Activated T-helper 9 cell treated with anti-CD3 and anti-CD28 coated beads, Interleukin-2, amount 50 U/mL, for 16 hours (primary cell): ENCODE results near the gene TRIM2.

ENCODE experiments used
- DNase-seq: peaks from one replicate; pipeline ENCODE4 v3.0.0-alpha.2; 2020; ENCODE audit warnings: low read depth

TRIM2 gene

DNA sequence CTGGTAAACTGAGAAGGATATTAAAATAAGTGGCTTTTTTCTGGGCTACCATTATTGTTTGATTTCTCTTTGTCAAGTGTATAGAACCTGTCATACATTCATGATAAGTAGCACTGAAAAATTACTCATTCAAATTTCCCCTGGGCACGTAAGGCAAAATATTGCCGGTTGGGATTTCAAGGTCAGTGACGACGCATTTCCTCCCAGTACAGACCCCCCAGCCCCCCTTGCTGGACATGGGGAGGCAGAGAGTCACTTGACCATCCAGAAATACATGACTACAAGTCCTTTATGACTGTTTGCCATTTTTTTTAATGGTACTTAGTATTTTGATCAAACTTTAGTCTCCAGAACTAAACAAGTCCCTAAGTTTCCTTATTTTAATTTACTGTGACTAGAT lies 133.4 kb downstream of the TRIM2 start:
- no peak for DNase-seq

- DNase-seq: no peak
Measured at GRCh38 chr4:153341575-153342090, 137.4 kb downstream of the TRIM2 start.

GRCh38 chr4:153342751-153343552 lies 138.7 kb downstream of the TRIM2 start:
- no peak for DNase-seq

DNA sequence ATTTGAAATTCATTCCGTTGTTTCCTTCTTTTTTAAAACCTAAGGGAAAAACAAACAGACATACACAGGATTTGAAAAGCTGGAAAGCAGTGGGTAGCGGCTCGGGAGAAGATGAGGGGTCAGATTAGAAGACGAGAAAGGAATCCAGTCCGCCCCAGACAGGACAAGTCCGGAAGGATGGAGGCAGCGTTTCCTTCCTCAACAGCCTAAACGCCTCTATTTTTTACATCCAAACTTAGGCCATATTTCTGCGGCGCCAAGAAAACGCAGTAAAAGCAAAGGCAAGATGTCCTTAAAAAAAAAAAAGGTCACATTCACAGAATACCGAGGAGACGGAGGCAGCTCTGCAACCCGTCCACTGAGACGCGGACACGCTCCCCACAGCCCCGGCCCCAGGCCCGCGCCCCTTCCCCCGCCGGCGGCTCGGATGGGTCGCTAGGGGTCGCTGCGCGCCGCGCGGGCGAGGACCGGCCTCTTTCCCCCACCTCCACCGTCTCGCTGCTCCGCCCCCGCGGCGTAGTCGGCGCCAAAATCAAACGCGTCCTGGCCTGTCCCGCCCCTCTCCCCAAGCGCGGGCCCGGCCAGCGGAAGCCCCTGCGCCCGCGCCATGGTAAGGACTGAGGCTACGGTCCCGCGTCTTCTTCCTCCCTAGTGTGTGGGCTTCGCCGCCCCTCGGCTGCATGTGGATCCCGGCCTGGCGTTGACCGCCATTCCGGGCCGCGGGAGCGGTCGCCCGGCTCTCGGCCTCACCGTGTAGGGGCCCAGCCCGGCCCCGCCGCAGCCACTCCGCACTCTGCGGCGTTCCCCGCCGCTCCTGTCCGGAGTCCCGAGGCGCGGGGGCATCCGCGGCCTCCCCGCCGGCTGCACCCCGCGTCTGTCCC lies 140.1 kb downstream of the TRIM2 start, which contains the start of gene MND1:
Gene MND1, plus strand, starts transcription at position 558 of the 881 bp plus-strand sequence. Its CDS starts 50 bp downstream, at position 608.
- DNase-seq: peak; percentile 86

DNA sequence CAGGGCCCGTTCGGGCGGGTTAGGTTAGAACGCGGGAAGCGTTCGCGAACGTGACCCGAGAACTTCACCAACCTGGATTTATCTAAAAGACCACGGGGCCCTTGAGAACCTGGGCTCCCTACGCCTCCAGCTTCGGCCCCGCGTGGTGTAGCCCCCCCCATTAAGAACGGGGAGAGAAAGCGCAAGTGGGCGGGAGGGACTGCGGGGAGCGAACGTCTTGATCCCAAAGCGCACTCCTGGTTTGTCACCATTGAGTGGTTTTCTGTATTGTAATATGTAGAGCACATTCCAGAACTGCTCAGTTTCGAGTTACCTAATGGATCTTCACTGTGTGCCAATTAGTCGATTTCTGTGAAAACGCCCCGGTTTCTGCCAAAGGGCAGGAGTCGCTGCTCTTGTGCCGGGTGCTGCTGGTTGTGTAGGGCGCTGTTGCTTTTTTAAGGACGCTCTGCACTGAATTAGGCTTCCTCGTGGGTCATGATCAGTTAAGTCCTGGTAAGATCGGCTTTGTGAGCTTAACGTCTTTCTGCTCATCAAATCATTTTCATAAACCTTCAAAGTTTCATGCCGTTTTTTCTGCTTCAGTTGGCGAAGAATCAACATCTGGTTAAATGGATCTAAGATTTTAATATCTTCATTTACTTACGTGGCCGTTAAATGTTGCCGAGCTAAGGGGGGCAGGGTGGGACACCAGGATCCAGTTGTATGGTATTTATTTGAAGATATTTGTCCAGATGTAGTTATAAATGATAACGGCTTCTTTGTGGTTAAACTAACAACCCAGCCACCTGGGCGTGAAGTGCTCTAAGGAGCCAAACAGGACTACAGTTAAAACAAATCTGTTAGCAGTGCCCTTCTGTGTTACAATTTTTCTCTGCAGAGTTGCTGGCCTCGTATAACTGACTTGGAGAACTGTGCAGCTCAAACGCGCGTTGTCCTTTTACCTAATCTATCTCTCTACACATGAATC lies 141.1 kb downstream of the TRIM2 start:
- DNase-seq: peak; percentile 15

GRCh38 chr4:153346031-153346430 lies 141.8 kb downstream of the TRIM2 start:
- no peak for DNase-seq

DNA sequence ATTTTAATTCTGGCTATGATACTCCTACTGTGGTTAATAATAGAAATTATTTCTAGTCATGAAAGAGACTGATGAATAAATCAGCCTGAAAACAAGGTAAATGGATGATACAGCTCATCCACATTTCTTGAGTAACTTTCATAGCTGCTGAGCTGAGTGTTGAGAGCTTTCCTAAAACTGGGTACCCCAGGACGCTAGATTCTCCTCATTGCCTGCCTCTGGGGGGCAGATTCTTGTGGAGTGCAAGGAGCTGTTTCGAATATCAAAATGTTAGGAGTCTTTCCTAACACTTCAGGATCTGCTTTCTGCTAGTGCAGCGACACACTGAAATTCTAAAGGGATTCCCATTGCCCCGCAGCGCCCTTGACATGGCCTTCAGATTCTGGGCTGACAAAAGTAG lies 142.3 kb downstream of the TRIM2 start:
- no peak for DNase-seq

DNA sequence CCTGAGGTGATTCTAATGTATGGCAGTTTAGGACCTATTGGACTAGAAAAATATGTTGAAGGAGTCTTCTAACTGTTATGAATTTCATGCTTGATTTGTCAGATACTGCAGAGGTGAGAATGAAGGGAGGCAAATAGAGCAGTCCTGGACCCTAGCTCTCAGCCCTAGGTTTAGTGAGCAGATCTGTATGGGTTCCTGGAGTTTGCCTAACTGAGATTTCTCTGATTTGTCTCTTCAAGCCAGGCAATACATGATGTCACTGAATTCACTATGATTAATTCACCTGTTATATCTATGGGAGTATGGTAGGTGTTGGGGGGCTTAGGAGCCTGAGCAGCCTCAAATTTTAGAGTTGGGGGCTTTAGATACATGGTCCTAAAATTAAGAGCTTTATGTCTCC lies 142.9 kb downstream of the TRIM2 start:
- DNase-seq: no peak

- no peak for DNase-seq
Measured at GRCh38 chr4:153348006-153348405, 143.8 kb downstream of the TRIM2 start.

DNA sequence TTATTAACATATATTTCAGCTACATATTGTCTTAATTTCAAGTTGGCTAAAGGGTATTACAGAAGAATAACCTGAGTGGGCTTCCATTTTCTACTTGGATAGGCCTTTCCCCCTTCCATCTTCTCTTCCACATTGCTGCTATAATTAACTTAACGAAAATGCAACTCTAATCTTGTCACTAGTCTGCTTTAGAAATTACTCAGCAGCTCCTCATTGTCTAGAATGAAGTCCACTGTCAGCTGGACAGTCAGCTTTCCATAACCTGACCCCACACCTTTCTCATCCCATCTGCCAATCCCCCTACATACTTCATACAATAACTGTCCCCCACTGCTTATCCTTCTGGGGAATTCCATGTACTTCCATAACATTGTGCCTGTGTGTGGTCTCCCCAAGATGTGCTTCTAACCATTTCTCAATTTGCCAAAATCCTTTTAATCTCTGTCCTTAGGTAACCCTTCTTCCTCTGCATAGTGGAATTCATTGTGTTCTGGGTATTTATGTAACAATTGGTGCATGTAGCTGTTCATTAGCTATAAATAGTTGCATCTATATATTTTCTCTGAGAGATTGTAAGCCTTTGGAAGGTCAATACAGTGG lies 145.1 kb downstream of the TRIM2 start:
- DNase-seq: no peak

GRCh38 chr4:153362184-153362583 lies 157.9 kb downstream of the TRIM2 start:
- no peak for DNase-seq

- DNase-seq: no peak
Measured at GRCh38 chr4:153364061-153364460, 159.8 kb downstream of the TRIM2 start.

- no peak for DNase-seq
Measured at GRCh38 chr4:153365003-153365402, 160.8 kb downstream of the TRIM2 start.

- no peak for DNase-seq
Measured at GRCh38 chr4:153366486-153366885, 162.2 kb downstream of the TRIM2 start.

GRCh38 chr4:153367092-153367491 lies 162.8 kb downstream of the TRIM2 start:
- DNase-seq: no peak

DNA sequence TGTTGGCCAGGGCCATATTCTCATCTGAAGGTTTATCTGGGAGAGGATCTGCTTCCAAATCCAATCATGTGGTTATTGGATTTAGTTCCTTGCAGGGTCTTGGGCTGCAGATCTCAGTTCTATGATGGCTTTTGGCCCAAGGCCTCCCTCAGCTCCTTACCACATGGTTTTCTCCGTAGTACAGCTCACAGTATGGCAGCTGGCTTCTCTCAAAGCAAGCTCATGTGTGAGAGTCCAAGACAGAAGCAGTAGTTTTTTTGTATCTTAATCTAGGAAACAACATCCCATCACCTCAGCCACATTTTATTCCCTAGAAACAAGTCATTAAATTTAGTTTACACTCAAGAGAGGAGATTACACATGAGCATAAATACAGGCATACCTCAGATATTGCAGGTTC lies 164.8 kb downstream of the TRIM2 start:
- DNase-seq: no peak

DNA sequence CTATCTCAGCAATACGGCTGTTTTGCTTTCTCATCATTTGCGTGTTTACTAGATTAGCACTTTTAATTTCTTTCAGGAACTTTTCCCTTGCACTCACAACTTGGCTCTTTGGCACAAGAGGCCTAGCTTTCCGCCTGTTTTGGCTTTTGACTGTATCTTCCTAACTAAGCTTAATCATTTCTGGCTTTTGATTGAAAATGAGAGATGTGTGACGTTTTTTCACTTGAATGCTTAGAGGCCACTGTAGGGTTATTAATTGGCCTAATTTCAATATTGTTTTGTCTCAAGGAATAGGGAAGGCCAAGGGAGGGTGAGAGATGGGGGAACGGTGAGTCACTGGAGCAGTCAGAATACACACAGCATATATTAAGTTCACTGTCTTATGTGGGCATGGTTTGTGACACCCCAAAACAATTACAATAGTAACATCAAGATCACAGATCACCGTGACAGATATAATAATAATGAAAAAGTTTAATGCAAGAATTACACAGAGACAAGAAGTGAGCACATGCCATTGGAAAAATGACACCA lies 167.5 kb downstream of the TRIM2 start:
- no peak for DNase-seq

- no peak for DNase-seq
Measured at GRCh38 chr4:153372967-153373562, 168.8 kb downstream of the TRIM2 start.

GRCh38 chr4:153374442-153374841 lies 170.2 kb downstream of the TRIM2 start:
- no peak for DNase-seq

- no peak for DNase-seq
Measured at GRCh38 chr4:153375303-153375702, 171.1 kb downstream of the TRIM2 start.

- no peak for DNase-seq
Measured at GRCh38 chr4:153383131-153383530, 178.9 kb downstream of the TRIM2 start.
